GM19025 (cell line): ENCODE data around the gene HS6ST1.

Source experiments
- ATAC-seq: cut with Tn5 transposase; IDR thresholded peaks from one replicate; pipeline ENCODE4 v1.9.1; 2021; ENCODE audit warnings: mild to moderate bottlenecking, low read depth, moderate library complexity; ENCODE audit not compliant: unreplicated experiment

HS6ST1 gene

DNA sequence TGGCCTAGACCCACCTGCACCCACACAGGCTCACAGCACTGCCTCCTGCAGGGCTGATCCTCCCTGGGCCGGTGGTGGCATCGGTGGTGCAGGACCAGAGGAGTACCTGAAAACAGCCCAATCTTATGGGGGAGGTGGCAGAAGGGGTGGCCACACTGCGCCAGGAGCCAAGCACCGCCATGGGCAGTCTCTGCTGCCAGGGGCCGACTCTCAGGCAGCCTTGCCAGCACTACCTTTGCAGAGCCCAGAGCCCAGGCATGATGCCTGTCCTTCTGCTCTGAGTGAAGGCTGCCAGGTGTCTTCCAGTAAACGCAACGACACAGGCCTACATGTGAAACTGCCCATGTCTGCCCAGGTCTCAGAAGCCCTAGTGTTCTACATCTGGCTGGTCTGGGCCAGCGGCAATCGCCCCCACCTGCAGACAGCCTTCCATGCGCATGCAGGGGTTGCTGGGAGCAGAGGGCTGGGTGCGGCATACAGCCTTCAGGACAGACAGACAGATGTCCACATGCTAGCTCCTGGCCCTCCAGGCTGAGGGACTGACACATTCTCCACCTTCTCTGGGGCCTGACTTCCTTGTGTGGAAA is 6.8 kb downstream of the HS6ST1 start:
- no peak for ATAC-seq

GRCh38 chr2:128311216-128311754 is 7.4 kb downstream of the HS6ST1 start:
- ATAC-seq, result no peak

DNA sequence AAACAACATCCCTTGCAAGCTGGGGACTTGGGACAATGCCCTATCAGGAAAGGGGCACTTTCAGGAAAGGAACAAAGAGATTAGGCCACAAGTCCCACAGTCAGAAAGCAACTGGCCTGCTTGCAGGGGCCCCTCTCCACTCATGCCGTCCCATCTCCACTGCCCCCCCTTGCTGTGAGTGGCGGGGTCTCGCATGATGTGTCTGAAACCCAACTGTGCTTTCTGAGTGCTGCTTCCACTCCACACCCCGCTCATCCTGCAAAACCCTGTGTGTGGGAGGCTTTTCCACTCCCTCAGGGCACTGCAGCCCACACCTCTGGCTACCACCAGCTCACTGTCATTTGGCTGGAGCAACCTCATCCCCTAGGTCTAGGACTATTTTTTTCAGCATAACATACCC is 7.9 kb downstream of the HS6ST1 start:
- ATAC-seq, result no peak

DNA sequence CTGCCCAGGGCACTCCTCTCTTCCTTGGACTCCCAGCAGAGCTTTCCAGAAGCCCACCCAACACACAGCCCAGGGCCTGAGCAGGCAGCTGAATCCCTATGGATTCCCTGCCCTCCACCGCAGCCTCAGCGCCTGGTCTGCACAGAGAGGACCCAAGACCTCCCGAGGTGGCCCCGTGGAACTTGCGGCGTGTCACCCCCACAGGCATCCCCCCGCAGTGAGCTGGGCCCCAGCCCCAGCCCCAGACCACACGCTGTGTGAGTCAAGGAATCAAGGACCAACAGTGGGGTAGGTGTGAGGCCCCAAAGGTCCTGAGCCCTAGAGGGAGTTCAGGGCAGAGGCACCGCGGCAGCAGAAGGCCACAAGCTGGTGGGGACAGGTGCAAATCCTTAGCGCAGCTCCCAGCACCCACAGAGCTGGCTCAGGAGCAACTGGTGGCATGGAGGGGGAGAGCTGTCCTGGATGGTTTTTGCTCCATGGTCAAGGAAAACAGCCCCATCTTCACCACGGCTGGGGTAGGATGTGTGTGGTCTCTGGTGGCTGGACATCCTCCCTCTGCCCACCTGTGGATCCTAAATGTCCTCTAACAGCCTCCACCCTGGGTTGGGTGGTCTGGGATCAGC is 8.5 kb downstream of the HS6ST1 start:
- no peak for ATAC-seq

- no peak for ATAC-seq
These were observed 9.2 kb downstream of the HS6ST1 start for GRCh38 chr2:128309280-128310093.

- ATAC-seq, result no peak
These were observed 9.8 kb downstream of the HS6ST1 start for GRCh38 chr2:128308889-128309279.

DNA sequence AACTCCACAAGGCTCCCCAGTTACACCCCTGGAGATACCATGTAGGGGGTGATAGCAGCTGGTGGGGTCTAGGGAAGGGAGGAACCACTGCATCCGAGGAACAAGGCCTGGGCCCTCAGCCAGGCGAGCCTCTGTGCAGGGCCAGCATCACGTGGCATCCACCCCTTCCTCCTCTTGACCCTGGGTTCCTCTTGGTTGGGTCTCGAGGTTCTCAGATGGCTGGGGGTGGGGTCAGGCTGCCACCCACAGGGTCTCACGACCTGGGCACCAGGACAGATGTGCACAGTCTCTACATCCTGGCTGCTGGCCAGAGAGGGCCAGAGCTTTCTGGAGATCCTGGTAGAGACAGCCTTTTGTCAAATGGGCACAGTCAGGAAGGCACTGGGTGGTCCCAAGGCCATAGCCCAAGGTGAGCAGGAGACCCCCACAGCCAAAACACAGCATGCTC is 10.4 kb downstream of the HS6ST1 start:
- ATAC-seq, result no peak

- ATAC-seq, result no peak
These were observed 11.1 kb downstream of the HS6ST1 start for GRCh38 chr2:128307595-128307994.

- no peak for ATAC-seq
These were observed 11.7 kb downstream of the HS6ST1 start for GRCh38 chr2:128306931-128307460.

DNA sequence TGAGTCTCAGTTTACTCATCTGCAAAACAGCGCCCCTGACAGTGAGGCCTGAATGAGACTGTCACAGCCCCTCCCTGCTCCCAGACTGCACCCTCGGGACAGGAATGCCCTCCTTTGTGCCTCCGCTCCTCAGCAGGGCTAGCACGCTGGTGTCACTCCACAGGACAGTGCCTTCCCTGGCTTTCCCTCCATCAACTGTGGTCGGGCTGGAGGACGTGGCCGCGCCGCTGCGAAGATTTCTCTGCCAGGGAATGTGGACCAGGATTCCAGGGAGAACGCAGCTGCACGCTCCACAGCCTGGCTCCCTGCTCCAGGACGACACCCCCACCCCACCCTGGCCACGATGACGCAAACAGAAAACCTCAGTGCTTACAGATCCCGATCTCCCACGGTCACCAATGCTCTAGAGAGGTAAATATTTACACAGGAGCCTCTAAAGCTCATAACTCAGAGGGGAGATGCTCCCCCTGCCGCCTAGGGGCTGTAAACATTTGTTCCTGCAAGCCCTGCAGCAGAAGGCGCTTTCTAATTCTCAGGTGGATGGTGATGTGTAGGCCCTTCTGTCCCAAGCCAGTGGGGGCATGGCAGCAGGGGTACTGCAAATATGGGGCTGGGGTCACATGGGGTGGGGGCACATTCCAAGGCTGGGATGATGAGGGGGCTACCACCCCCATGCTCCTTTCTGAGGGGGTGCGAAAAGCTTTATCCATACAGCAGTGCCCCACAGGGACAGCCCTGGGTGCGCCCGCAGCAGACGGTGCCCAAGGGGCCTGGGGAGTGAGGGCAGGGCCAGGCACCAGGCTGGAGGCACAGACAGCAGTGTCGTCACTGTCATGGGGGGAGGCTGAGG is 12.4 kb downstream of the HS6ST1 start:
- ATAC-seq, result no peak

GRCh38 chr2:128305555-128306080 is 13.1 kb downstream of the HS6ST1 start:
- ATAC-seq, result peak; percentile 85

- ATAC-seq, result no peak
These were observed 13.7 kb downstream of the HS6ST1 start for GRCh38 chr2:128304715-128305554.

- no peak for ATAC-seq
These were observed 14.3 kb downstream of the HS6ST1 start for GRCh38 chr2:128304330-128304714.

GRCh38 chr2:128303911-128304310 is 14.8 kb downstream of the HS6ST1 start:
- ATAC-seq, result no peak

DNA sequence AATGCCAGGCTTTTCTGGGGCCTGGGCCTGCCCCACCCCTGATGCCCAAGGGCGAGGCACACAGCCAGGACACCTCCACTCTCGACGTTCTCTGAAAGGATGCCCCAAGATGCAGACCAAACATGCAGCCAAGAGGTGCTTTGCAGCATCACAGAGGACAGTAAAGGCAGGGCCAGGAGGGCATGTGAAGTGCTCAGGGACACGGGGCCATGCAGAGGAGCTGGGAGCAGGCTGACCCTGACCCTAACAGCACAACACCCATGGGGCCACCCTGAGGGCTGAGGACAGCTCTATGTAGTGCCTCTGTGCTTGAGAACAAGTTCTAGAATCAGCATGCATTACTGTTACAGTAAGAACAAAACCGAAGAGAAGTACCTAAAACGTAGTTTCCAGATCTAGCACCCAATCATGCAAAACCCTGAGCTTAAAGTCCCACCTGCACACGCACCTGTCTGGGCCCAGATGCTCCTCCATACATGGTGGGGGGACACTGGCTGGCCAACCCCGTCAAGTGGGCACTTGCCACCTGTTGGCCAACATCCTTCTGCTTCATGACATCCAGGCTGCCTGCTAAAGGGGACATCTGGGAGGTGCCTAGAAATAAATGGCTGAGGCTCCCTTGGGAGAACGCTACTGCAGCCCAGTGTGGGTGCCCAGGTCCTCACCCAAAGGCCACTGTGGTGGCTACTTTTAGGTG is 15.4 kb downstream of the HS6ST1 start:
- ATAC-seq, result no peak

GRCh38 chr2:128302744-128303067 is 16.0 kb downstream of the HS6ST1 start:
- ATAC-seq, result no peak

DNA sequence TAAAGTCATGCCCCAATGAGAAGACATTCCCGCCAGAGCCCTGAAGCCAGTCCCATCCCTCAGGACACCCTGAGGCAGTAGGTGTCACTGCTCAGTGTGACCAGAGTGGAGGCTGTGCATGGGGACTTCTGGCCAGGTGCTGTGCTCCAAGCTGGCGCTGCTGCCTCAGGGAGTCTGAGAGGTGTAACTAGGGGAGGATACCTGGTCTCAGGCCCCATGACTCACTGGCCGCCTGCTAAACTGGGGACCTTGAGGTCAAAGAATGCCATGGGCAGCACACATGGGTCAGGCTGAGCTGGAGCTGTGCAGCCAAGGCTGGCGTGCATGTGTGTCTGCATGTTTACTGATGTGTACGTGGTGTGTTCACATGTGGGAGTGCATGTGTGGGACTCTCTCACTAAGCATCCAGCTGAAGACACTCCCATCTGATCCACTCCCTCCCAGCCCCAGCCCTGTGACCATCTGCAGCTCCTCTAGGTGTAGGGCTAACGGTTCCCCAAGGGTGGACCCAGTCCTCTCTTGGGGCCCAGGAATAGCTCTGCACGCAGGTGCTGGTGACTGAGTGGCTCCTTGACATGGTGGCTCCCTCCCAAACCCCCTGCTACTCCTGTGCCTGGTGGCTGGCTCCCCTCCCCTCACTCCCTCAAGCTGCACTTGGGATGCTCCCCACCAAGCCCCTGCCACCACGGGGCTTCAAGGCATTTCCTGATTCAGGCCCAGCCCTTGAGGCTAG is 16.5 kb downstream of the HS6ST1 start:
- no peak for ATAC-seq

DNA sequence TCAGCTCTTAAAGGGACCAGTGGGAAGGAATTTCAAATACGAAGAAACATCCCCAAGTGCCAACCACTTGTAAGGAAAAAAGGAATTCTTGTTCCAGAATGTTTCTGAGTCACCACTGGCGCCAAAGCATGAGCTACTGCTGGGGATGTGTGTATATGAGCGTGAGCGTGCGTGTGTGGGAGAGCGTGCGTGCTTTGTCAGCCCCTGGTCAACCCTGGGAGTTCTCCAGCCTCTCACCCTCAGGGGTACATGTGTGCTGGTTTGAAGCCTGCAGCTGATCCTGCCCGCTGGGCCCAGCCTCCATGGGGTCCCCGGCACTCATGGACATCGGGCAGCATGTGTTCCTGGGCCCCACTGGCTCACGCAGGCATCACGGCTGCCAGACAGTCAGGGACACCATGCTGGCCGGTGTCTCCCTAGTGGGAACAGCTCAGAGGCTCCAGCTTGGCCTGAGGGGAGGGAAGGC is 17.1 kb downstream of the HS6ST1 start:
- no peak for ATAC-seq
